Mucosa of descending colon (tissue), 3 donors: ENCODE data around the gene GATAD2B. TPM values are rescaled to one million over a fixed set of nuclear protein-coding genes. Genes with fewer than 3 reads are reported as not detected.
A peak's percentile ranks its signal among the peaks of the same experiment; 100 is the strongest.

Experiments used
- ATAC-seq: fragments of 200-7000 bp; cut with Tn5 transposase; one replicate; pipeline ENCODE4 v1.9.1; 2020; ENCODE audit warnings: mild to moderate bottlenecking, moderate library complexity
- DNase-seq, 3 donors: peaks; one replicate each; pipeline ENCODE4 v3.0.0-alpha.2; 2020
- H3K36me3 ChIP-seq: fragments of 200-600 bp; one replicate; pipeline ENCODE4 v1.8.0; 2021; ENCODE audit warnings: low read depth, mild to moderate bottlenecking
- H3K4me1 ChIP-seq: fragments of 200-600 bp; one replicate; pipeline ENCODE4 v1.8.0; 2021; ENCODE audit warnings: low read depth, mild to moderate bottlenecking
- H3K4me3 ChIP-seq: fragments of 200-600 bp; one replicate; pipeline ENCODE4 v1.8.0; 2021; ENCODE audit warnings: mild to moderate bottlenecking
- H3K9me3 ChIP-seq: fragments of 200-600 bp; one replicate; pipeline ENCODE4 v1.8.0; 2021; ENCODE audit warnings: mild to moderate bottlenecking
- intact Hi-C, 2 donors: fragments of 100-400 bp; cut with DNase I in 1 of 2; cut with micrococcal nuclease in 1 of 2; formaldehyde crosslinking; loops; one replicate each; pipeline versions ENCODE4 v1.11.0 to v1.11.1; 2022; cut with DNase I, micrococcal nuclease
- total RNA-seq, 3 donors: library from RNA; stranded (reverse); fragmentation: NEBNext Ultra II Directional in 2 of 3; extraction: Animal tissue kit (Norgen Biotek cat#: 25700) in 2 of 3; gene quantifications; one replicate each; pipeline versions ENCODE4 v1.2.1 to v1.2.4, GENCODE V29; 2021 to 2023
- TF ChIP-seq, protein P1 (sequence below): fragments of 200-600 bp; IDR thresholded peaks from one replicate; pipeline ENCODE4 v1.8.0; 2022; ENCODE audit warnings: antibody characterized with exemption, mild to moderate bottlenecking
- donor health status: DM: no; HTN: no; CAD: no; lungs with moderate emphysema.
- donor health status: DM: no; HTN: no; CAD: no.
- donor health status: DM: no; HTN: yes; CAD: no.

The GATAD2B gene
- total RNA-seq, 3 donors from 2014 or later: 34.4 to 64.8 (median 36.3) TPM

DNA sequence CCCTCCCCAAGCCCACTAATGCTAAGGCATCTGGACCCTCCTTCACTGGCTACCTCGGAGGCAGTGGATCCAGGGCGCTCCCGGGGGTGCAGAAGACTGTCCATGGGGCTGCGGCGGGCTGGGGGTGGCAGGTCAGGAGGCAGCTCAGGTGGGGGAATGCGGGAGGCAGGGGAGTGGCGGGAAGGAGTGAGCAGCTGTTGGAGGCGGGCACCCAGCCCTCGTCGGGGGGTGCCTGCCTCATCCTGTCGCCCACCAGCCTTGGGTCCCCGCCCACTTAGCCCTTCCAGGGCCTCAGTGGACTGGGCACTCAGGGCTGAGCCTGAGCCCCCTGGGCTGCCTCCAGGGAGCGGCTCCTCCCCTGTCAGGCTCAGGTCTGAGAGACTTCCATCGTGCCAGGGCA lies 10.7 kb upstream of the GATAD2B start:
- peak in 1 of 3 donors; percentile 48 for DNase-seq
- intact Hi-C loops: no loop called here
- Histone ChIP-seq H3K9me3 (no peaks in the 10 kb centered on the region), H3K4me1 (no peaks in the 10 kb centered on the region), H3K4me3 (no peak overlapping the region), H3K36me3 (peaks cover 7% of the 10 kb centered on the region)
- ATAC-seq: no peak
- TF ChIP-seq, protein P1, sequence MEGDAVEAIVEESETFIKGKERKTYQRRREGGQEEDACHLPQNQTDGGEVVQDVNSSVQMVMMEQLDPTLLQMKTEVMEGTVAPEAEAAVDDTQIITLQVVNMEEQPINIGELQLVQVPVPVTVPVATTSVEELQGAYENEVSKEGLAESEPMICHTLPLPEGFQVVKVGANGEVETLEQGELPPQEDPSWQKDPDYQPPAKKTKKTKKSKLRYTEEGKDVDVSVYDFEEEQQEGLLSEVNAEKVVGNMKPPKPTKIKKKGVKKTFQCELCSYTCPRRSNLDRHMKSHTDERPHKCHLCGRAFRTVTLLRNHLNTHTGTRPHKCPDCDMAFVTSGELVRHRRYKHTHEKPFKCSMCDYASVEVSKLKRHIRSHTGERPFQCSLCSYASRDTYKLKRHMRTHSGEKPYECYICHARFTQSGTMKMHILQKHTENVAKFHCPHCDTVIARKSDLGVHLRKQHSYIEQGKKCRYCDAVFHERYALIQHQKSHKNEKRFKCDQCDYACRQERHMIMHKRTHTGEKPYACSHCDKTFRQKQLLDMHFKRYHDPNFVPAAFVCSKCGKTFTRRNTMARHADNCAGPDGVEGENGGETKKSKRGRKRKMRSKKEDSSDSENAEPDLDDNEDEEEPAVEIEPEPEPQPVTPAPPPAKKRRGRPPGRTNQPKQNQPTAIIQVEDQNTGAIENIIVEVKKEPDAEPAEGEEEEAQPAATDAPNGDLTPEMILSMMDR: no peak

DNA sequence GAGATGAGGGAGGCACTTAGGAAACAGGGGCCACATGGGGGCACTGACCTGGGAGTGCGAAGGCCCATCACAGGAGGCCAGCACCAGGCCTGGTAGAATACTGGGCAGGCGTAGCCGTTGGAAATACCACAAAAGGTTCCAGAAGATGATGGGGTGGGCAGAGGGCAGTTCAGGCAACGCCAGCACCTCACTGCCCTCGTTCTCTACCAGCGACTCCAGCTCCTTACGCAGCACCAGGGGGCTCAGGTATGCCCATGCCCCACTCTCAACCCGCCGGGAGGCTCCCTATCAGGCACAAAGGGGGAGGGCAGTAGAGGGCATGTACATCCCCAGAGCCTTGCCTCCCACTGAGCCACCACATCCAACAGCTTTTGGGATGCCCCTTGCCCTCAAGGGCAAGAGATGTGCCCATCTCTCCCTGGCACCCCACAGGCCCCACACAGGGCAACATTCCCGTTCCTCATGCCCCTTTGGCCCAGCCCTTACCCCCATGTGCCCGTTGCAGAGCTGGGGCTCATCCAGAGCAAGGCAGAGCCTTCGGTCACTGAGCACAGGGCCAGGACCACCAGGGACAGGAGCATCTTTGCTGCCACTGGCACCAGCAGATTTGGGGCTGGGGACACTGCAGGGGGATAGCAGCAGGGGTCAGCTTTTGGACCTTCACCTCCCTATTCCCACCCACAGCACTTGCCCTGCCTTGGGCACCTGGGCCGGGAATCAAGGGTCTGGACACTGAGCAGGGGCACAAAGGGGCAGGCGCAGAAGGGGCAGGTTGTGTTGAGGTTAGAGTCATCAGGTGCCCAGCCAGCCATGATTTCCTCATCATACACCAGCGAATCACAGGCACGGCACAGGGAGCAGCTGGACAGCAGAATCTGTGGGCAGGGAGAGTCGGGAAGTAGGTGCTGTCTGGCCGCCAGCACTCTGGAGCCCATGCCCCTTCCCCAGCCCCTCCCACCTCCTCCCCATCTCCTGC lies 9.7 kb upstream of the GATAD2B start:
- peaks cover 7% of the 10 kb centered on the region for H3K36me3 ChIP-seq
- ATAC-seq (no peak), DNase-seq (peak in 1 of 3 donors; percentile 40)
- intact Hi-C loops: no loop called here
- H3K4me1 ChIP-seq: no peaks in the 10 kb centered on the region
- H3K4me3 ChIP-seq: no peak overlapping the region
- TF ChIP-seq, protein P1: no peak
- H3K9me3 ChIP-seq: no peaks in the 10 kb centered on the region

DNA sequence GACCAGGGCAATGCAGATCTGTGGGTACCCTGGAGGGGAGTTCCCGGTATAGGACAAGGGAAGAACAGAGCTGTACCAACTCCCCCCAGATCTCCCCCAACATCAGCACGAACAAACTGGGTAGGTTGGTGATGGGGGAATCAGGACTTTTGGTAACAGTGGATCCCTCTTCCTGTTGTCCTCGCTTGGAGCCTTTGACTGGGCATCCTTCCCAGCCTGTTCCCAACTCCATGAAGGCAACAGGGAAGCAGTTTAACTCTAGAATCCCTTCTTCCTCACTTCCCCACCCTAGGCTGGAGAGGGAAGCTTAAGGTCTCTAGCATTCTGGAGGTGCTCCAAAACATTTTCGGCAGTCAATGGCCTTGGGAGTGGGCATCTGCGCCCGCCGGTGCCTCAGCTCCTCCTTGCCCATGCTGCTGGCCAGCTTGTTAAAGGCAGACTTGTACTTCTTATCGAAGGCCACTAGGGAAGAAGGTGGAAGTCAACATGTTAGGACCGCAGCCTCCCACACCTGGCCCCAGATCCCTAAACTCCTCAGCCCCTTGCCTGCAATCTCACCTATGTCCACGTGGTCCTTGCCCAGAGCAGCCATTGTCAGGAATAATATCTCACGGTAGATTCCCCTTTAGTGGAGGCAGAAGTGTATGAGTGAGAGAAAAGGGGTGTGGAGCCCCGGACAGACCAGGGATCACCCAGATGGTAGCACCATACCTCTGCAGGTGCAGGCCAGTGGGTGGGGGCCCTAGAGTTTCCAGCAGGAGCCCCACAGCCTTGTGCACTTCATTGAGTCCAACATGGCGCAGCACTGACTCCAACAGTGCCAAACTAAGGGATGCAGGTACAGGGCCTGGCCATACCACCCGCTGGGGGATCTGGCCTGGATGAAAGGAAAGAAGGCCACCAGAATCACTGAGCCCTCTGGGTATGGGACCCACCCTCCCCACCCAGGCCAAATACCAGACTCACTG lies 7.5 kb upstream of the GATAD2B start:
- intact Hi-C loops: no loop called here
- peaks cover 3% of the 10 kb centered on the region for H3K36me3 ChIP-seq
- TF ChIP-seq, protein P1: no peak
- DNase-seq (no peak), ATAC-seq (no peak)
- H3K4me1 ChIP-seq: no peaks in the 10 kb centered on the region
- no peaks in the 10 kb centered on the region for H3K9me3 ChIP-seq
- H3K4me3 ChIP-seq: no peak overlapping the region

DNA sequence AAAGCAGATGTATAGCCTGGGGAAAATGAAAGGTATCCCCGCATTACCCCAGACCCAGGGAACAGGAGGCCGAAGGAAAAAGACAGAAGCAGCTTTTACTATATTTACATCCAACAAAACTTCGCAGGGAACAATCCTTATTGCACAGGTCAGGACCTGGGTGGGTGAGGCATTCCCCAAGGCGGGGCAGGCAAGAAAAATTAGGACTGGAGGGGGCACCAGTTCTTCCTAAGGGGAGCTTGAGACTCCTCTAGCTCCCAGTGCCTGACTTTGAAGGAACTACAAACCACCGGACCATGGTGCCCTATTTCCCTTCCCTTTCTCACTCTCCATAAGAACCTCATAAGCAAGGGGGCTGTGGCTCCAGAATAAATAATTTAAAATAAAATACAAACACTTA lies 6.7 kb upstream of the GATAD2B start:
- TF ChIP-seq, protein P1: no peak
- Histone ChIP-seq H3K9me3 (no peaks in the 10 kb centered on the region), H3K36me3 (peaks cover 3% of the 10 kb centered on the region), H3K4me3 (no peak overlapping the region), H3K4me1 (no peaks in the 10 kb centered on the region)
- ATAC-seq (no peak), DNase-seq (no peak)
- intact Hi-C loops: no loop called here

DNA sequence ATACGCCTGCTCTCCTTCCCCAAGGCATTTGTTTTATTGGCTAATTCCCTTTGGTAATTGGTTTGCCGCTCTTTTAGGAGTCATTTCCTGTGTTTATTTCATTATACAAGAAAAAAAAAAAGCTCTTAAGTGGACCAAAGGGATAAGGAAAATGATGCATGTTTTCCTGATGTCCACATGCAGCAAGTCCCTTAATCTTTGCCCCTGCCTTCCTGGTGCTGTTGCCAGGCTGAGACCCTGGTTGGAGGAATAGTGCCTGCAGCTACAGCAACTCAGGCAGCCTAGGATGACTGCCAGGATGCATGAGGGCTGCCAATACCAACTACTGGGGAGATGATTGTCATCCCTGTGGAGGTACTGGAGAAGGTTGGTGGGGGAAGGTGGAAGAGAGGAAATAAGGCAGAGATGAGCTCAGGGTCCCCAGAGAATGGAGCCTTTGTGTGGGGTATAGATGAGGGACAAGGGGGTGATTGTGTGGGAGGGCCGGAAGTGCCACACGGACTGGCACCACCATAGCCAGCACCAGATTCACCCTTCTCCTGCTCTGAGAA lies 6.1 kb upstream of the GATAD2B start:
- ATAC-seq (no peak), DNase-seq (no peak)
- intact Hi-C loops: no loop called here
- Histone ChIP-seq H3K4me3 (no peak overlapping the region), H3K4me1 (peaks cover 3% of the 10 kb centered on the region), H3K9me3 (no peaks in the 10 kb centered on the region), H3K36me3 (no peaks in the 10 kb centered on the region)
- TF ChIP-seq, protein P1: no peak
